GM19397 (cell line): Measurements from ENCODE around the gene TRPV2.
"Not testable (repeated sequence)": the region's sequence is repeated elsewhere in the genome, so short reads cannot be mapped to it uniquely, and the experiment has no call there.

Source experiments
- ATAC-seq: cut with Tn5 transposase; IDR thresholded peaks from one replicate; pipeline ENCODE4 v1.9.1; 2021; ENCODE audit warnings: mild to moderate bottlenecking, moderate library complexity; ENCODE audit not compliant: unreplicated experiment

TRPV2 gene

GRCh38 chr17:16434662-16435061, 19.3 kb downstream of the TRPV2 start:
- ATAC-seq, result no peak

GRCh38 chr17:16435925-16436886, 20.8 kb downstream of the TRPV2 start:
- no peak for ATAC-seq

- no peak for ATAC-seq
Measured at GRCh38 chr17:16437083-16437482, 21.7 kb downstream of the TRPV2 start.

GRCh38 chr17:16438173-16438556, 22.8 kb downstream of the TRPV2 start:
- ATAC-seq, result no peak

GRCh38 chr17:16438557-16439302, 23.4 kb downstream of the TRPV2 start:
- ATAC-seq, result peak; percentile 78

- ATAC-seq, result no peak
Measured at GRCh38 chr17:16439303-16439791, 24.0 kb downstream of the TRPV2 start.

- ATAC-seq, result no peak
Measured at GRCh38 chr17:16439811-16440351, 24.5 kb downstream of the TRPV2 start.

- not testable (repeated sequence) for ATAC-seq
Measured at GRCh38 chr17:16440354-16440753, 25.0 kb downstream of the TRPV2 start.

GRCh38 chr17:16440901-16441629, 25.7 kb downstream of the TRPV2 start:
- no peak for ATAC-seq

GRCh38 chr17:16442141-16442540, 26.8 kb downstream of the TRPV2 start:
- ATAC-seq, result no peak

GRCh38 chr17:16442594-16443510, 27.5 kb downstream of the TRPV2 start:
- no peak for ATAC-seq

- no peak for ATAC-seq
Measured at GRCh38 chr17:16443511-16444257, 28.3 kb downstream of the TRPV2 start.

- ATAC-seq, result no peak
Measured at GRCh38 chr17:16444258-16444886, 29.0 kb downstream of the TRPV2 start.

- no peak for ATAC-seq
Measured at GRCh38 chr17:16446338-16446983, 31.1 kb downstream of the TRPV2 start.

- ATAC-seq, result no peak
Measured at GRCh38 chr17:16447676-16448075, 32.3 kb downstream of the TRPV2 start.

- no peak for ATAC-seq
Measured at GRCh38 chr17:16448490-16448889, 33.1 kb downstream of the TRPV2 start.

GRCh38 chr17:16449121-16449570, 33.8 kb downstream of the TRPV2 start:
- ATAC-seq, result no peak

- ATAC-seq, result no peak
Measured at GRCh38 chr17:16450028-16450427, 34.7 kb downstream of the TRPV2 start.
